D341Med (cell line): Measurements from ENCODE around the gene PRMT3.
"Not testable (repeated sequence)": the region's sequence is repeated elsewhere in the genome, so short reads cannot be mapped to it uniquely, and the experiment has no call there.

Source experiments
- DNase-seq: peaks from one replicate; pipeline ENCODE4 v3.0.0; 2012; ENCODE audit warnings: low spot score

The PRMT3 gene

GRCh38 chr11:20387261-20388095 lies at the start of gene PRMT3:
PRMT3 (plus strand) TSS chr11:20387716; CDS start chr11:20387747, 31 bp downstream.
- peak; percentile 97 for DNase-seq

DNA sequence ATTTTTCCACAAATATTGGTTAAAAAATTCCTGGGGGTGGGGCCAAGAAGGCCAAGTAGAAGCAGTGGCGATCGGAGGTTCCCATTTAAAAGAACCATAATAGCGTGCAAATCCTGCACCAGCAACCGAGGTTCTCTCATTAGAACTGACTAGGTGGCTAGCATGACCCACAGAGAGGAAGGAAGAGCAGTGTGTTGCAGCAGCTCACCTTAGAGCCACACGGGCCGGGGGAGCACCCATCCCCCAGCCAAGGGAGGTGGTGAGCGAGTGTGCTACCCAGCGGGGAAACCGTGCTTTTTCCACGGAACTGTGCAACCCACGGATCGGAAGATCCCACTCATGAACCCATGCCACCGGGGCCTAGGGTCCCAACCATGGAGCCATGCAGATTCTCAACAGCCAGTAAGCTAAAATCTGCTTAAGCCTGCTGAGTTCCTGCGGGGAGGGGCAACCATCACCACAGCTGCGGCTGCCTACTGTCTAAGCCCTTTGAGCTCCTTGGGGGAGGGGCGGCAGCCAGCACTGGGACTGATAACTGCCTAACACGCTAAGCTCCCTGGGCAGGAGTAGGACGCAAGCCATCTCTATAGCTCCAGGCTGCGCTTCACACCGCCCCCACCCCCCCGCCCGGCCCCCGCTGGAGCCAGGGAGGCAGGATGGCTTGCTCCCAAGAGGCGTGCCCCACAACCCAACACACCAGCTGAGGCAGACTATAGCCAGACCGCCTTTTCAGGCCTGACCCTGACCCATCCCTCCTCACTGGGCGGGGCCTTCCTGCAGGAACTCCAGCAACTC lies 45.0 kb upstream of the PRMT3 start:
- peak; percentile 75 for DNase-seq

DNA sequence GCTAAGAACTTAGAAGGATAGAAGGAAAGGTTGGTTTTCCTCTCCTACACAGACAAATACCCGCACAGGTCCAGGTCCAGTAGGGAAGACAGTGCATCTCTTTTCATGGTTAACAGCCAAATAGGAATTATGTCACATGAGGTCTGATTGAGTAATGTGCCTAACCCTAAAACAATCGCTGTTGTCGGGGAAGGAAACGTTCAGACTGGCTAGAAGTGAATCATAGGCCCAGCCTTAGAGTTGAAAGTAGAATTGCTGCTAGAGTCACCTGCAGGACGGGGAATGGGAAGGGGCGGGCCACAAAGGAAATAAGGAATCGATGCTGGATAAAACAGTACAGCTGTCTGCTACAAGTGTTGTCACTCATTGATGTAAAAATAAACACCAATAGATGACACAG lies 36.4 kb upstream of the PRMT3 start:
- DNase-seq: no peak

- no peak for DNase-seq
These were observed 35.7 kb upstream of the PRMT3 start for GRCh38 chr11:20351751-20352262.

- peak; percentile 64 for DNase-seq
These were observed 33.6 kb upstream of the PRMT3 start for GRCh38 chr11:20353829-20354434.

DNA sequence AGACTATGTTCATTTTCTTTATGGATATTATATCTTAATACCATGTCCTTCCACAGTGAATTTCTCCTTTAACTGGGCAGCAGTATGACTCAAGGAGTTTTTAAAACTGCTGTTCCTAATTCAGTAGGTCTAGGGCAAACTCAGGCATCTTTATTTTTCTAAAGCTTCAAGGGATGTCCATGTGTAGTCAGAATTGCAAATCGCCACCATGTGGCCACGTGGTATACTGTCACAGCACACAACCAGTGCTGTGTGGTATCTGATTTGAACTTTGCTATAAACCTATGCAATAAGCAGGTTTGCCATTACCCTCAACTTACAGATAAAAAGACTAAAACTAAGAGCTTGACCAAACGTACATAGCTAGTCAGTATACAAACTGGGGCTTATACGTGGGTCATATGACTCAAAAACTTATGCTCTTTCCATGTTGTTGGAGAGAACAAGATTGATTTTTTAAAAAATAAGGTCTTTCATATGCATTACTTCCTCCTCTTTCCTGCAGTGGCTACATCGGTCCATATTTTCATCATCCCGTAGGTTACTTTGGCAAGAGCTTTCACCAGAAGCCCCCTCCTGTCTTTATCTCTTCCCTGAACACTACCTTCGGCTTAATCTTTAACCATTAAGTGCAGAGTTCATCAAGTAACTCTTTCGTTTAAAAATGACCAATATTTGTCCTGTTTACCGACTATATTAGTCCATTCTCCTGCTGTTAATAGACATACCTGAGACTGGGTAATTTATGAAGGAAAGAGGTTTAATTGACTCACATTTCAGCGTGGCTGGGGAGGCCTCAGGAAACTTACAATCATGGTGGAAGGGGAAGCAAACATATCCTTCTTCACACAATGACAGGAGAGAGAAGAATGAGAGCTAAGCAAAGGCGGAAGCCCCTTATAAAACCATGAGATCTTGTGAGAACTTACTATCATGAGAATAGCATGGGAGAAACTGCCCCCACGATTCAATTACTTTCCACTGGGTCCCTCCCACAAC lies 32.0 kb upstream of the PRMT3 start:
- DNase-seq: peak; percentile 52

- no peak for DNase-seq
These were observed 30.4 kb upstream of the PRMT3 start for GRCh38 chr11:20357150-20357549.

DNA sequence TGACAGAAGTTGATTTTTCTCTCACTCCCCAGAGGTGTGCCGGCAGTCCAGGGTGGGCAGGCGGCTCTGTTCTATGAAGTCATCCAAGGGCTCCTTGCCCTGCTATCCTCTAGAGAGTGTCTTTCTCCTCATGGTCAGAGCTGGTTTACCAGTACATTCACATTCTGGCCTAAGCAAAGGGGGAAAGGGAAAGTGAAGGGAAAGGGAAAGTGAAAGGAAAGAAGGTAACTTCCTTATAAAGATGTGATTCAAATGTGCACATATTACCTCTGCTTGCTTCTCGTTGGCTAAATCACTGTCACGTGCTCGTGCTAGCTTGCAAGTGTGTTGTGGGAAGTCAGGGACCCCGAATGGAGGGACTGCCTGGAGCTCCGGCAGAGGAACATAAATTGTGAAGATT lies 26.9 kb upstream of the PRMT3 start:
- DNase-seq: no peak

- no peak for DNase-seq
These were observed 25.0 kb upstream of the PRMT3 start for GRCh38 chr11:20362481-20362880.

GRCh38 chr11:20363149-20363499 lies 24.4 kb upstream of the PRMT3 start:
- DNase-seq: no peak

DNA sequence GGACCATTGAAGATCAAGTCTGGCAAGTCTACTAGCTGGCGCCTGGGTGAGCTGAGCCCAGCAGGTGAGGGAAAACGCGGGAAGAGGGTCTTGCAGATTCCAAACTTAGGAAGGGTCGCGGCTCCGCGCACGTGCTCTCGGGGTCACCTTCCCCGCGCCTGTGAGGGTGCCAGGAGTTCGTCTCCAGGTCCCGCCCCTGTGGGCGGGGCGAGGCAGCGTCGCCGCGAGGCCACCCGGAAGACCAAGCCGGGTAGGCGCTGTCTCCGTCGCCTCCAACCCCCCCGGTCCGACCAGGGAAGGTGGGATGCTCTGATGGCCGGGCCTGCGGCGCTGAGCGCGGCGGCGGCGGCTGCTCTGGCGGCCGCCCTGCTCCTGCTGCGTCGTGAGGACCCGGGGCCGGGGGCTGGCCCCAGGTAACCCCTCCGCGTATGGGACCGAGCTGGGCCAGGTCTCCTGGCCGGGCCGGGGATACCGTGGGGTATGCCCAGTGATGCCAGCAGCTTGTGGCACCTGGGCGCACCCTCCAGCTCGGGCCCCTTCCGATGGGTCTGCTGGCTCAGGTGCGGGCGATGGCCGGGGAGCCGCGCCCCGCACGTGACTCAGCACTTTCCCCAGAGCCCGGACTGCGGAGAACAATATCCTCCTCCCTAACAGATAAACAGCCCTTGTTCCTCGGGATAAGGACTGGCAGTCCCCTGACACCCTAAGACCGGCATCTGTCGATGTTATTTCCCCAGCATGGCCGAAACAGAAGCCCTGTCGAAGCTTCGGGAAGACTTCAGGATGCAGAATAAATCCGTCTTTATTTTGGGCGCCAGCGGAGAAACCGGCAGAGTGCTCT lies 23.8 kb upstream of the PRMT3 start, which contains the start of gene HTATIP2:
TSS of gene HTATIP2 (plus strand) at position 215 of the 841 bp plus-strand sequence. CDS start at position 739, 524 bp downstream.
- no peak for DNase-seq

GRCh38 chr11:20364341-20364792 lies 23.1 kb upstream of the PRMT3 start:
- DNase-seq: no peak

GRCh38 chr11:20365465-20365864 lies 22.1 kb upstream of the PRMT3 start:
- DNase-seq: not testable (repeated sequence)

- no peak for DNase-seq
These were observed 20.1 kb upstream of the PRMT3 start for GRCh38 chr11:20367313-20367948.

GRCh38 chr11:20368438-20368837 lies 19.1 kb upstream of the PRMT3 start:
- DNase-seq: no peak

GRCh38 chr11:20369826-20370225 lies 17.7 kb upstream of the PRMT3 start:
- no peak for DNase-seq

- DNase-seq: no peak
These were observed 15.4 kb upstream of the PRMT3 start for GRCh38 chr11:20372081-20372626.

DNA sequence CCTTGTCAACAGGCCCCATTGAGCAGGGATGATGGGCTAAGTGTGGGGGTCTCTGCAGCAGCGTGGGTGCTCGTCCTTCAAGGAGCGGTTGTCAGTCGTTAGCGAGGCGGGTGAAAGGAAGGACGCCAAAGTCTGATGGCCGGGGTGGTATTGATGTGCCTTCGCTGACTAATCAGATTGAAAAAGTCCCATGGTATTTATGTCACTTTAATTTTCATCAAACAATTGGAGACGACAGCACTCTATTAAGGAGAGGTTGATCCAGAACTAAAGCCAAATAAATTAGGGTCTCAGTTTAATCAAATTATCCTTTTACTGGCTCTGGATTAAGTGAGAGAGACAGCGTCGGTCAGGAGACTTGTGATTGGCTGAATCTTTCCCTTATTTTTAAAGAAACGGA lies 14.4 kb upstream of the PRMT3 start:
- no peak for DNase-seq

- no peak for DNase-seq
These were observed 13.8 kb upstream of the PRMT3 start for GRCh38 chr11:20373568-20374209.
